ENCODE results near the gene BCAS3.

BCAS3 gene

DNA sequence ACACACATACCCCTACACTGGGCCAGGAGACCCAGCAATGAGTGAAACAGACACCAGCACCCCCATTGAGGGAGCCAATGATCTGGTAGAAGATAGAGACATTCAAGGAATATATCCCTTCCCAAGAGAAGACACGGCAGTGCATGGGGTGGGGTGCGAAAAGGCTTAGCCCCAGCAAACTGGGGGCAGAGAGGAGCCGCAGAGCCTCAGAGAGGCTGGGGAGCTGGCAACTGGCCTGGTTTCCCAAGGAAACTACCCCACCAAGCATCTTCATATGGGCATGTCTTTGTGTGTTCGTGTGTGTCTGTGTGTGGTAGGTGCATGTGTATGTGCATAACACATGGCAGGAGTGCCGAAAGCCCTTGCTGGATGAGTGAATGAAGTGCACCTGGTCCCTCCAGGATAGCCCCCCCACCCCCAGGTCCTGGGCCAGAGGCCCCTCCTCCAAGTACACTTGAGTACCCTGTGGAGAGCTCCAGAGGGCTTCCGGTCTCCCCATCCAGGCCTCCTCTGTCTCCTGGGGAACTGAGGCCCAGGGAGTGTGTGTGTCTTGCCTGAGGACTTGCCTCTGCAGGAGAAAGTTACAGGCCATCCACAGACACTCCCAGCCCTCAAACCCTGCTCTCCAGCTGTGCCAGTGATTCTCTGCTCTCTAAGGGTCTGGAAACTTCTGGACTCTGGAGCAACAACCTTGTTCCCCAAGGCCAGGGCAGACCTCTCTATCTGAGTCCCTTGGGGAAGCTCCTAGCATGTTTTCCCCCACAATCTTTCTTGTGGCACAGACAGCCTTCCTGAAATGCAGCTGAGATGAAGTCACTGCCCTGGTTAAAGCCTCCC lies 737.9 kb downstream of the BCAS3 start:
- TF ChIP-seq, protein P1, sequence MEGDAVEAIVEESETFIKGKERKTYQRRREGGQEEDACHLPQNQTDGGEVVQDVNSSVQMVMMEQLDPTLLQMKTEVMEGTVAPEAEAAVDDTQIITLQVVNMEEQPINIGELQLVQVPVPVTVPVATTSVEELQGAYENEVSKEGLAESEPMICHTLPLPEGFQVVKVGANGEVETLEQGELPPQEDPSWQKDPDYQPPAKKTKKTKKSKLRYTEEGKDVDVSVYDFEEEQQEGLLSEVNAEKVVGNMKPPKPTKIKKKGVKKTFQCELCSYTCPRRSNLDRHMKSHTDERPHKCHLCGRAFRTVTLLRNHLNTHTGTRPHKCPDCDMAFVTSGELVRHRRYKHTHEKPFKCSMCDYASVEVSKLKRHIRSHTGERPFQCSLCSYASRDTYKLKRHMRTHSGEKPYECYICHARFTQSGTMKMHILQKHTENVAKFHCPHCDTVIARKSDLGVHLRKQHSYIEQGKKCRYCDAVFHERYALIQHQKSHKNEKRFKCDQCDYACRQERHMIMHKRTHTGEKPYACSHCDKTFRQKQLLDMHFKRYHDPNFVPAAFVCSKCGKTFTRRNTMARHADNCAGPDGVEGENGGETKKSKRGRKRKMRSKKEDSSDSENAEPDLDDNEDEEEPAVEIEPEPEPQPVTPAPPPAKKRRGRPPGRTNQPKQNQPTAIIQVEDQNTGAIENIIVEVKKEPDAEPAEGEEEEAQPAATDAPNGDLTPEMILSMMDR (IDR thresholded peaks at IDR 0.05): no peak
- Histone ChIP-seq H2AFZ (peak overlapping the region; percentile 70), H3K9me3 (ENCODE audit: control insufficient read depth, low read length) (no peaks in the 10 kb centered on the region), H3K27me3 (ENCODE audit: control insufficient read depth, insufficient read depth, low read length) (no peaks in the 10 kb centered on the region), H3K36me3 (ENCODE audit: control insufficient read depth, insufficient read depth, low read length) (no peaks in the 10 kb centered on the region), H3K9ac (no peak overlapping the region), H3K4me3 (ENCODE audit: low read depth, low read length) (no peak overlapping the region), H3K27ac (no peak overlapping the region), H3K79me2 (no peaks in the 10 kb centered on the region), H3K4me2 (ENCODE audit: low read length) (no peak overlapping the region), H3K4me1 (peaks cover 4% of the 10 kb centered on the region)

- Histone ChIP-seq H3K9ac (no peak overlapping the region), H3K27ac (no peak overlapping the region), H2AFZ (peak overlapping the region; percentile 70), H3K4me1 (peaks cover 4% of the 10 kb centered on the region), H3K4me2 (ENCODE audit: low read length) (peak overlapping the region; percentile 47), H3K27me3 (ENCODE audit: control insufficient read depth, insufficient read depth, low read length) (no peaks in the 10 kb centered on the region), H3K4me3 (ENCODE audit: low read depth, low read length) (no peak overlapping the region), H3K9me3 (ENCODE audit: control insufficient read depth, low read length) (no peaks in the 10 kb centered on the region), H3K36me3 (ENCODE audit: control insufficient read depth, insufficient read depth, low read length) (no peaks in the 10 kb centered on the region), H3K79me2 (no peaks in the 10 kb centered on the region)
- TF ChIP-seq, protein P1 (IDR thresholded peaks at IDR 0.05): no peak
Observed at GRCh38 chr17:61416211-61416539, 738.5 kb downstream of the BCAS3 start.

GRCh38 chr17:61416540-61417363 lies 739.1 kb downstream of the BCAS3 start:
- Histone ChIP-seq H3K4me1 (peaks cover 3% of the 10 kb centered on the region), H3K79me2 (no peaks in the 10 kb centered on the region), H3K27me3 (ENCODE audit: control insufficient read depth, insufficient read depth, low read length) (no peaks in the 10 kb centered on the region), H3K4me2 (ENCODE audit: low read length) (peak overlapping the region; percentile 47), H3K27ac (no peak overlapping the region), H3K9ac (no peak overlapping the region), H2AFZ (peak overlapping the region; percentile 70), H3K9me3 (ENCODE audit: control insufficient read depth, low read length) (no peaks in the 10 kb centered on the region), H3K36me3 (ENCODE audit: control insufficient read depth, insufficient read depth, low read length) (no peaks in the 10 kb centered on the region), H3K4me3 (ENCODE audit: low read depth, low read length) (no peak overlapping the region)
- TF ChIP-seq, protein P1 (IDR thresholded peaks at IDR 0.05): peak; percentile 88

DNA sequence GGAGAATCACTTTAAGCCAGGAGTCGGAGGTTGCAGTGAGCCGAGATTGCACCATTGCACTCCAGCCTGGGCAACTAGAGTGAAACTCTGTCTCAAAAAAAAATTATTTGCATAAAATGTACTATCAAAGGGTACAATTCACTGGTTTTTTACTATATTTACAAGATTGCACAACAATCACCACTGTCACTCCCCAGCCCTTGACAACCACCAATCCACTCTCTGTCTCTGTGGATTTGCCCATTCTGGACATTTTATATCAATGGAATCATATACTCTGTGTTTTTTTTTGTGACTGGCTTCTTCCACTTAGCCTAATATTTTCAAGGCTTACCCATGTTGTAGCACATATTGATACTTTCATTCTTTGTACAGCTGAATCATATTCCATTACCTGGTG lies 740.8 kb downstream of the BCAS3 start:
- no peaks in the 10 kb centered on the region for H3K4me1 ChIP-seq
- TF ChIP-seq, protein P1 (IDR thresholded peaks at IDR 0.05): no peak

More for the DNA sequence above, 740.8 kb downstream of the BCAS3 start:
- H3K79me2 ChIP-seq: no peaks in the 10 kb centered on the region
- no peak overlapping the region for H3K4me3 ChIP-seq (ENCODE audit: low read depth, low read length)
- no peak overlapping the region for H3K27ac ChIP-seq
- H3K4me2 ChIP-seq (ENCODE audit: low read length): no peak overlapping the region
- H3K27me3 ChIP-seq (ENCODE audit: control insufficient read depth, insufficient read depth, low read length): no peaks in the 10 kb centered on the region
- H3K36me3 ChIP-seq (ENCODE audit: control insufficient read depth, insufficient read depth, low read length): no peaks in the 10 kb centered on the region
- no peak overlapping the region for H3K9ac ChIP-seq
- no peak overlapping the region for H2AFZ ChIP-seq
- H3K9me3 ChIP-seq (ENCODE audit: control insufficient read depth, low read length): no peaks in the 10 kb centered on the region
